ENCODE measurements around the gene TCP10L. TPM values are rescaled to one million over a fixed set of nuclear protein-coding genes. Genes with fewer than 3 reads are reported as not detected.
"Not testable (repeated sequence)": the region's sequence is repeated elsewhere in the genome, so short reads cannot be mapped to it uniquely, and the experiment has no call there.

TCP10L gene, protein sequence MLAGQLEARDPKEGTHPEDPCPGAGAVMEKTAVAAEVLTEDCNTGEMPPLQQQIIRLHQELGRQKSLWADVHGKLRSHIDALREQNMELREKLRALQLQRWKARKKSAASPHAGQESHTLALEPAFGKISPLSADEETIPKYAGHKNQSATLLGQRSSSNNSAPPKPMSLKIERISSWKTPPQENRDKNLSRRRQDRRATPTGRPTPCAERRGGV
- total RNA-seq, result 0.09 and 0.68 TPM in 2 replicates

DNA sequence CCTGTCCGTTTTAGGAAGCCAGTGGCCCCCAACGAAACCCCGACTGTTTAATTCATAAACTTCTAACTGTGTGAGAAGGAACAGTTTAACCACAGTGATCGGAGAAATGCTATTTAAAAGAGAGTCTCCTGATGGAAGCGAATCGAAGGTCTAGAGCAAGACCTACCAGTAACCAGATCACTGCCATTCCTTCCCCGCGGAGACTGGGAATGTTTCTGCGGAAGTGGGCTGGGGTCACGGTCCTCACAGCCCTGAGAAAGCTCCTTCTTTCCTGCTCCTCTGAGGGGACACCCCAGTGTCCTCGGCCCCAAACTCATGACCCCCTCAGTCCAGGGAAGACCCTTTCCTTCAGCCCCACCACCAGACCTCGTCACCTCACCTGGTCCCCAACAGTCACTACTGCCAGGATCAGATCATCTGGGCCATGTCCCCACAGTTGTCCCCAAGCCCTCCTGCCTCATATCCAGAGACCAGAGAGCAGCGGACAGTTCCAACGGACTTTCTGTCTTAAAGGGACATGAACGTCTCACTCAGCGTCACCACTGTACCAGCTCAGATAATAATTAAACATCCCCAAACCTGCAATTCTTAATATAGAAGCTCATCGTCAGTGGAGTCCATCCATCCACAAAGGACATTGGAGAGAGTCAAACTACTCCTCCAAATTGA is at the start of gene TCP10L:
TSS of gene TCP10L (minus strand) at position 482 of the 669 bp plus-strand sequence. CDS start 1,219 bp downstream, outside the sequence.
- DNase-seq, result no peak

DNA sequence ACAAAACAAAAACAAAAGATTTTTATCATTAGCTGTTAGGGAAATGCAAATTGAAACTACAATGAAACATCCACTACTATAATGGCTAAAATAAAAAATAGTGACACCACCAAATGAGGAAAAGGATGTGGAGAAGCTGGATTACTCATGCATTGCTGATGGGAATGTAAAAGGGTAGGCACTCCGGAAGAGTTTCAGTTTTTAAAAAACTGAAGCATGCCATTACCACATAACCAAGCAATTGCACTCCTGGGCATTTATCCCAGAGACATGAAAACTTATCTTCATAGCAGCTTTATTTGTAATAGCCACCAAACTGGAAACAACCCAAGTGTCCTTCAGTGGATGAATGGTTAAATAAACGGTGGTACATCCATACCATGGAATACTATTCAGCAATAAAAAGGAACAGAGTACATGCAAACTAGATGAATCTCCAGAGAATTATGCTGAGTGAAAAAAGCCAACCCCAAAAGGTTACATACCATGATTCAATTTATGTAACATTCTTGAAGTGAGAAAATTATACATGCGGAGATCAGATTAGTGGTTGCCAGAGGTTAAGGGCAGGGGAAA is 41.4 kb upstream of the TCP10L start:
- DNase-seq, result no peak

DNA sequence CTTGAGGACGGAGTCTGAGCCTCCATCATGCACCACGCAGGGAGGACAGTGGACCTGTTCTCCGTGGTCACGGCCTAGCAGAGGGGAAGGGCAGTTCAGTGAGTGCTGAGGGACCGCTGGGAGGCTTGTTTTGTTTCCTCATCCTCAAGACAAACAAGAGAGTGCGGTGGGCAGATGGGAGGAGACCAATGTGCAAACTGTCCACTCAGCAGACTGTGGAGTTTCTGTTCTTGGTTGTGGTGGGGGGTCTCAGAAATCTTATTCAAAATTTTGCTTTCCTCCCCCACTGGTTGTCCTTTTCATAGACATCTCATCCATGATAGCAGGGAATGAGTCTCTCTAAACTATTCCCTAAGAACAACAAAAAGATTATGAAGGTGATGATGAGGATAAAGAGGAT is 32.9 kb upstream of the TCP10L start:
- not testable (repeated sequence) for DNase-seq

DNA sequence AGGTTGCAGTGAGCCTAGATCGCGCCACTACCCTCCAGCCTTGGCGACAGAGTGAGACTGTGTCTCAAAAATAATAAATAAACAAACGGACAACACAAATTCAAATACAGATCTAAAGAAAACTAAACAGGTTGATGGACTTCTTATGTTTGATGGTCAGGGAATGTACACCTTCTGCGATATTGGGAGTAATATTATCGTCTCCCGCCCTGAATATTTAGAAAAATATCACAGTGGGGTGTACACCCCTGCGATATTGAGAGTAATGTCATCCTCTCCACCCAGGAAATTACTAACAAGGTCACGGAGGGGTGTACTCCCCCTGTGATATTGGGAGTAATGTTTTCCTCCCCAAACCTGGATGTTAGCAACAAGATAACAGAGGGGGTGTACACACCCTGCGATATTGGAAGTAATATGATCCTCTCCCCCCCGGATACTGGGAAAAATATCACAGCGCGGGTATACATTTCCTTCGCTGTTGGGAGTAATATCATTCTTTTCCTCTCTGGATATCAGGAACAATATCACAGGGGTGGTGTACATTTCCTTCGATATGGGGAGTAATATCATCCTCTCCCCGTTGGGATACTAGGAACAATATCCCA is 28.2 kb upstream of the TCP10L start:
- no peak for DNase-seq

DNA sequence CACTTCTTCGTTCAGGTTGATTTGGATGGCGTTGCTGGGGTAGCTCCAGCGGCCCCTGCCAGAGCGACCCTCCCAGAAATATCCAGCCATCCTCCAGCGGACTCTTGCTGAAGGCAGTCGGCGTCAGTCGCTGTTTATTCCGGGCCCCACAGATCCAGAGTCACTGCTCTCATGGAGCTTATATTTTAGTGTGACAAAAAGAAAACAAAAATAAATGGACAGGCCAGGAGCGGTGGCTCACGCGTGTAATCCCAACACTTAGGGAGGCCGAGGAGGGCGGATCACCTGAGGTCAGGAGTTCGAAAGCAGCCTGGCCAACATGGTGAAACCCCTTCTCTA is 27.6 kb upstream of the TCP10L start:
- DNase-seq, result no peak

DNA sequence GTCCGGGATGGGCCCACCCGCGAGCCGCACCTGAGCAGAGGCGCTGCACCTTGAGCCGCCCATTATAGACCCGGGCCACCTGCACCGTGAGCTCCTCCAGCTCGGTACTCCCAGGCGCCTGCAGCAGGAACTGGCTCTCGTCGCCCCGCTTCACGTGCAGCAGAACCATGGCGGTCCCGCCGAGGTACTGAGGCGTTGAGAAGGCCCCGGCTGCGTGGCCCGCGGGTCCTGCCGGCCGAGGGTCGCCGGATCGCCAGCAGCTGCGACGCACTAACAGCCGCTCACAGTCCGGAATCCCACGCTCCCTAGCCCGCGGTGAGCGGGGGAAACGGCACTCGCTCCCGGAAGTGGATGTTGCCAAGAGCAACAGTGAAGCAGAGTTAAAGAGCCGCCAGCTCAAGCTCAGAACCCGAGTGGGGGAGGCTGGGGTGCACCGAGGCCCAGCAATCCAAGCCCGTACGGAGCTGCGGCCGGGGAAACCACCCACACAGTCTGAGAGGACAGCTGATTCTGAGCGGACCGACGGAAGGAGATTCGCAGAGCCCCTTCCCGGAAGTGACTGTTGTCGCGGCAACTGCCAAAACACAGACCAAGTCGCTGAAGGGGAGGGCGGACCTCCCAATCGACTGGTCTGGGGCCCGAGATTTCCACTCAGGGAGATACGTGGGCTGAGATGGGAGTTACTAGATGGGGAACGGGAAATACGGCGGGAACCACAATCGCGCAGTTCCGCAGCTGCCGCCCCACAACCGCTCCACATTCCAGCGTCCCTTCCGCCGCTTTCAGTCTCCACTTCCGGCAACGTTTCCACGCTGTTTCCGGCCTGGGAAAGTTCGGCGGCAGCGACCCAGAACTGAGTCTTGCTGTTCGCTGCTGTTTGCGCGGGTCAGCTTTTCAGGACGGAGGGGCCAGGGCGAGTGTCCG is 27.0 kb upstream of the TCP10L start, which contains the start of gene CFAP298:
TSS of gene CFAP298 (minus strand) at position 303 of the 924 bp plus-strand sequence. CDS start at position 169, 134 bp downstream.
- DNase-seq, result peak; percentile 94

DNA sequence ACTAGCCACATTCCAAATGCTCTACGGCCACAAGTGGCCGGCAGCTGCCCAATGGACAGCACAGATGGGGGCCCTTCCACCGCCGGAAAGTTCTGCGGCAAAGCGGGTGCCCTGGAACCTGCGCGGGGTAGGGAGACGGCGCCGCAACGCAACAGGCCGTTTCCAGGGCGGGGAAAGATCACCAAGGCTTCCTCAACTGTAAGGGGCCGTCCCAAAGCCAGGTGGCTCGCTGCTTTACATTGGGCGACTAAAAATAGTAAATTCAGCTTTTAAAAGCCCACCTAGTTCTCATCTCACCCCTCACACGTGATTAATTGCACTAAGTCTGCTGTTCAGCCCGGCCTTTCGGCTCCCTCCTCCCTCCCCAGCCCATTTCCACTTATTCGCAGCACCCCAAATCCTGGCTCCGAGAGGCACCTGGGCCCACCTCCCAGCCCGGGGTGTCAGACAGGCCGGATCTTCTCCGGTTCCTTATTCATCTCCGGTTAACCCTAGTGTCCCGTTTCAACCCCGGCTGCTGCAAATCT is 26.2 kb upstream of the TCP10L start:
- DNase-seq, result peak; percentile 54

DNA sequence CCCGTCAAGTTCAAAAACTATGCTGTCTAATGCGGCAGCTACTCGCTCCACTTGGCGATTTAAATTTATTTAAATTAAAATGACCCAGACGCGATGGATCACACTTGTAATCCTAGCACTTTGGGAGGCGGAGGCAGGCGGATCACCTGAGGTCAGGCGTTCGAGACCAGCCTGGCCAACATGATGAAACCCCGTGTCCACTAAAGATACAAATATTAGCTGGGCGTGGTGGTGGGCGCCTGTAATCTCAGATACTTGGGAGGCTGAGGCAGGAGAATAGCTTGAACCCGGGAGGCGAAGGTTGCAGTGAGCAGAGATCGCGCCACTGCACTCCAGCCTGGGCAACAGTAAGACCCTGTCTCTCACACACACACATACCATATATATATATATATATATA is 25.6 kb upstream of the TCP10L start:
- DNase-seq, result not testable (repeated sequence)

DNA sequence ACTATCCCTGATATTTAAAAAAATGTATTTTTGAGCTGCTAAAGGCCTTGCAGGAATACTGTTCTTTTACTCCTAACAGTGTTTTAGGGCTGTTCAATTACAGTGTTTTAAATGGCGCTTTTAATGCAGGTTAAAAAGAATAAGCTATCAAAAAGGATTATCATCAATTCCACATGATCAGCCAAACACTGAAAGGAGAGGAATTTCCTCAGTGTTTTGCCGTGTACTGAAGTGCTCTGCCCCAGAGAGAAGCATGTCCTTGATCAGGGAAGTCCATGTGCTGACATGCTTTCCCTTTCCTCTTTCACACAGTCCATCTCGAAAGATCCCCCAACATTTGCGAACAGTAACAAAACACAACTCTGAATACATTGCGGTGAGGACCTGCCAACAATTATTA is 23.5 kb upstream of the TCP10L start:
- DNase-seq, result no peak

DNA sequence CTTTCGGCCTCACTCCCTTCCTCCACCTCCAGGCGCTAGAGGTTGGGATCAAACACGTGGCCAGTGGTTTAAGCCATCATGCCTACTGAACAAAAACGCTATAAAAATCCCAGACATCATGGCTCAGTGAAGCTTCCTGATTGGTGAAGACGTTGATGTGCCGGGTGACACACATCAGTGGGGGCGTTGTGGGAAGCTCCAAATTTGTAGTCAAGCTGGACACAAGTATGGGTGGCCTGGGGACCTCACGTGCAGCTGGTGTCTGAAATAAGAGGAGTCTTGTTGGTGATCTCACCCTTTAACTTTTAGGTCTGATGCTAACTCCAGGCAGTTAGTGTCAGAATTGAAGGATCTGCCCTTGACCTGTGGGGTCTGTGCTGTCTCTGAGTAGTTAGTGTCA is 20.1 kb upstream of the TCP10L start:
- no peak for DNase-seq

DNA sequence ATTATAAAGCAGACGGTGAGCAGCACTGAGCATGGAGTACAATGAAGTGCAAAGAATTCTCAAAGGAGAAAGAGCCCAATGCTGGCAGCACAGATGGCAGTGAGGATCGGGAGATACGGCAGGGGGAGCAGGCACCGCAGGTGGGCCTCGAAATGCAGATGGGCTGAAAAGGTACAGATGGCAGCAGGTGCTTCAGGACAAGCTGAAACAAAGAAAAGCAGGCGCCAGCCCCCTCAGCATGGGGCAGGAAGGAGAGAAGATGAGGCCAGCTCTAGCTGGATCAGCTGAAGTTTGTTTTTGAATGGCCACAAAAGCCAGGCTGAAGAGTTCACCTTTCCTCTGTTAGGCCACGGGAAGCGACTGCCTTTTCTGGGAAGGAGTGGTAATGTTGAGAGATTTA is 19.1 kb upstream of the TCP10L start:
- no peak for DNase-seq

DNA sequence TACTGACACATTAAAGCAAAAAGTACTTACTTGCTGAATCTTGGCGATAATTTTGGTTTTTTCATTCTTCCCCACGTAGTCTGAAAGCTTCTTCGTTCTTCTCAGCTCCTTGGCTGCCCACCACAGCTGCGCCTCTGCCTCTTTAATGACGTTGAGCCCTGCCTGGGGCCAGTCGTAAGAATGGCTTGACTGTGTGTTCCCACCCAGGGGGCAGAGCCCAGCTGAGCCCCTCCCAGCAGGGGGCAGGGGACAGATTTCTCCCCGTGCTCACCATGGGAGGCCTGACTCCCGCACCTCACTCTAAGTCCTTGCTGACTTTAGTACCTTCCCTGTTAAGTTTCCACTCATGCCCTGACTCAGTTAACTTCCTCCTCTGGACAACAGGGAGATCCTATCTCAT is 17.8 kb upstream of the TCP10L start:
- DNase-seq, result no peak

DNA sequence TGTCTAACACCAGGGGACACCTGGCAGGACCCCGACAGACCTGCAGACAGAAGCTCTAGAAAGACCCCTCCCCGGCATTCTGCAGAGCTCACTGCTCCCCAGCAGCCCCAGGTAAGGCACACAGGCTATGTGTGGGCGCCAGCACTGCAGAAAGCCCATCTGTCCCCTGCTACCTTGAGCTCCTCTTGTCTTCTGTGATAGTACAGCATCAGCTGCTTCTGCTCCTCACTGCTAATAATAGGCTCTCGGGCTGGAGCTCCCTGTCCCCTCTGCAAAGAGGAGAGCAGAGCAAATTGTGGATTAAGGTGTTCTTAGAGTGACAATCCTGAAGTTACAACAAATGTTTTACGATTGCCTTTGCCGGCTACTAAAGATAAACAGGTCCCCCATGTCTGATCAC is 16.8 kb upstream of the TCP10L start:
- DNase-seq, result no peak

DNA sequence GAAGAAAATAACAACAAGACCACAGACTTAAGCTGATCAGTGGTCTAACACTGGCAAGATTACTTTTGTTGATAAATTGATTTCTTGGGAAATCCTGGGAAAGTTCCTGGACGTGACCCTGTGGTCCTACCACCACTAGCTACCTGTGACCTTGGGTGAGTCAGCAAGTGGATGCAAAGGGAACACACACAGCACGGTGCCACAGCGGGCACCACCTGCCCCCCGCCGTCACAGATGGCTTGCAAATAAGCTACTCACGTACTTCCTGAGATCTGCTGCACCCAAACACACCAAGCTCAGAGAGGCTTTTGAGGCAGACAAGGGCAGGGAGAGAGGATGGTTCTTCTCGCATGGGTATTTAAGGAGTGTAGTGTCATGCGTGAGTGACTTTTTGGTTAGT is 14.2 kb upstream of the TCP10L start:
- DNase-seq, result no peak

DNA sequence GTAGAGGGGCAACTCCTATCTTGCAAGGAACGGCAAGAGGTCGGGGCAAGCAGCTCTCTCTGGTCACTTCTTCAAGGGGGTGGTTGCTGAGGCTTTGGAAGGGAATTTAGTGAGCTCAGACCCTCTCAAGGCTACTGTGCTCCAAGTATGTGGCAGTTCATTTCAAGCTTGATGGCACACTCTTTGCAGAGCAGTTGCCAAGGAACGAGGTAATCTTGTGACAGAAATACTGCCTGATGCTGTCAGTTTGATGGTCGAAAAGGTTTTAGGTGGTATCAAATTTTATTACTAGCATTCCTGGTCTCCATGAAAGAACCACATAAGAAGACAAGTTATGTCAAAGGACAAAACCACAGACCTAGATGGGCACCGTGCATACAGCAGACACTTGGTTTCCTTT is 13.8 kb upstream of the TCP10L start:
- DNase-seq, result no peak

DNA sequence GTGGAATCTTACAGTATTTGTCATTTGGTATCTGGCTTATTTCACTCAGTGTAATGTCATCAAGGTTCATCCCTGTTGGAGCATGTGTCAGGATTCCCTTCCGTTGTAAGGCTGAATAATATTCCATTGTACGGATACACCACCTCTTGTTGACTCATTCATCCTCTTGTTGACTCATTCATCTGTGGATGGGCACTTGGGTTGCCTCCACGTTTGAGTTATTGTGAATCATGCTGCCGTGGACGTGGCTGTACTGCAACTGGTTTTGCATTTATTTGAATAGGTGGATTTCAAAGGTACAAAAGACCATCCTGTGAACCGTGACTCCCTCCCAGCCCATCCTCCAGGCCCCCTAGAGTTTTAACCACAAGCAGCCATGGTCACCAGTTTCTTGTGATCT is 11.9 kb upstream of the TCP10L start:
- peak; percentile 95 for DNase-seq

DNA sequence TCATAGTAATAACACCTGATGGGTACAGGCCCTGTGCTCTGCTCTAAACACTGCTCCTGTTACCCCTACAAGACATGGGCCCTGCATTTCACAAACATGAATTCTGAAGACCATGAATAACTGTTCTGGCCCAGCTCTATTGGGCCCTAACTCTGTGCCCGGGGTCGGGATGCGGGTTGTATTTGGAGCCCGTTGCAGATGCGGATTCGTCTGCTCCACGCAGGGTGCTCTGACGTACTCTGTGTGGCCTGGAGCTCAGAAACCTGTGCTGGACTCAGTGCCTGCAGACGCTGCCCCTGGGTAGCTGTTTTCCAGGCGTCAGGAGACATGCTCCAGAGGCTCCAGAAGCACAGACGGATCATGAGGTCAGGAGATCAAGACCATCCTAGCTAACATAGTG is 10.1 kb upstream of the TCP10L start:
- no peak for DNase-seq

DNA sequence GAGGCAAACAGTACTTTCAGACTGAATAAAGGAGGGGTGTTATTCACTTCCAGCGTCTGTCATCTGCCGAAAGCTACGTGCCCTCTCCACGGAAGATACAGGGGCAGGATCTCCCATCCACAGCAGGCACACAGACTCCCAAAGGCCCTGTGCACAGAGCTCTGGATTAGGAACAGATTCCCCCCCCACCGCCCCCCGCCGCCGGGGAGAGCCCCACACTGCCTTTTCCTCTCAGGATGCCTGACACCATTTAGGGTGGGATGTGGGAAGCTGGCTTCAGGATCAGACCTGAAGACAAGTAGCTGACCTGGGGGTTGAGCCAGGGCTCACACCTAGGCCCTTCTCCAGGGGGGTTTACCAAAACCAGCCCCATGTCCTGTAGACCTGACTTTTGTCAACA is 8.4 kb upstream of the TCP10L start:
- DNase-seq, result no peak

DNA sequence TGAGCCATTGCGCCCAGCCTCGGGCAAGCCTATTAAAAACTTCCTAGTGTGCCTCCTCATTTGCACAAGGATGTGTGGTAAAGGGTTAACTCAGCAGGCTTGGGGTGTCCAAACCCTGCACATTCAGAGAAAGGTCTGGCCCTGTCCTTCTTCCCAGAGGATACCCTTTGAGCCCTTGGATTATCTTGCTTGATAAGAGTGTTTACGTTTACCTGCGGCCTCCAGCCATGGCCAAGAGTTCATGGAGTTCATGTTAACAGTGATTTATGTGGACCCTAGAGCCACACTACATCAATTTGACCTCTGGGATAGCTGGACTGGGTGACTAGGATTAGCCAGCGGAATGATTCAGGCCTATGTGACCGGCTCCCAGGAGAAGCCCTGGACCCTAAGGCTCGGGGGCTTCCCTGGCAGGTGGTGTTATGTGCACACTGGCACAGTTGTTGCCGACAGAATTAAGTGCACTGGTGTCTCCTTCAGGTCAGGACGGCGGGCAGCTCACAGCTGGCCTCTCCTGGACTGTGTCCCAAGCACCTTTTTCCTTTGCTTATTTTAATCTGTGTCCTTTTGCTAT is 7.7 kb upstream of the TCP10L start:
- DNase-seq, result no peak

DNA sequence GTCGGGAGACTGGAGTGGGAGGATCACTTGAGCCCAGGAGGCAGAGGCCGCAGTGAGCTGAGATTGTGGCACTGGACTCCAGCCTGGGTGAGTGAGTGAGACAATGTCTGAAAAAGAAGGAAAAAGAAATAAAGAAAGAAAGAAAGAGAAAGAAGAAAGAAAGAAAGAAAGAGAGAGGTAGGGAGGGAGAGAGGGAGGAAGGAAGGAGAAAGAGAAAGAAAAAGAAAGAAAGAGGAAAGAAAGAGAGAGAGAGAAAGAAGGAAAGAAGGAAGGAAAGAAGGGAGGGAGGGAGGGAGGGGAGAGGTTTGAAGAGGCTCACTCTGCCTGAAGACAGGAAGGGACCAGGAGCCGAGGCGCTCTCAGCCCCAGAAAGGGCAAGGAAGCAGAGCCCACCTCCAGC is 4.8 kb upstream of the TCP10L start:
- no peak for DNase-seq

DNA sequence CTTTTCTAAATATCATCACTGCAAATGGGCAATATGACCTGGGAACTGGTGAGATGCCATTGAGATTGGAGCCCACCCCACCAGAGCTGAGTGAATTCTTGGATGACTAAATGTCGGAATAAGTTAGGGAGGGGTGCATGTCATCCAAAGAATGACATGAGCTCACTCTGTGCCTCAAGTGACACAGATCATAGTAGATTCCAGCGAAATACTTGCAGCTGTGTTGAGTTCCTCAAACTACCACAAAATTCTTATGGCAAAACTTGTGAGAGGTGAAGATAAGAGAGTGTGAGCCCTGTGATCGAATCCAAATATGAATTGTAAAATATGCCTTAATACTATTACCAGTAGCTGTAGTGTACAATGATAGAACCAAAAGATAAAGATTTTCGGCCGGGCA is 2.3 kb upstream of the TCP10L start:
- DNase-seq, result no peak

DNA sequence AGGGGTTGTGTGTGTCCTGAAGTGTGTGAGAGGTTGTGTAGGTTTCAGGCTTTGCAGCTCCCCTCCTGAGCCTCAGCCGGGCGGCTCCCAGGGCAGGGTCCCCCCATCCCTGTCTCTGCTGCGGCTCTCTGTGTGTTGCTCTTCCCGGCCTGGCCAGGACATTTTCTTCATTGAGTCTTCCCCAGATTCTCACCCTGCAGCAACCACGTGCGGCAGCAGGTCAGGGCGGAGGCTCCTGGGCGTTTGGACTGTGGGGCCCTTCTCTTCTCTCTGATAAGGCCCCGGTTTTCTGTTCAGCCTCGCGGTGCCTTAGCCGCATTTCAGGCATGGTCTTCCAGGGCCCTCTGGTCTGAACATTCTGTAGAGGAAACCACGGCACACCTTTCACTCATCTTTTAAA is 1.8 kb upstream of the TCP10L start:
- DNase-seq, result no peak

Data from dermis blood vessel endothelial cell (primary cell).